SK-N-SH (cell line): ENCODE results near the gene ZBTB7A. TPM values are rescaled to one million over a fixed set of nuclear protein-coding genes. Genes with fewer than 3 reads are reported as not detected.

Experiments
- CTCF ChIA-PET: fragments of 300-600, 350-600 bp; formaldehyde crosslinking; extraction: SDS; loops from one replicate; lab custom pipeline; 2021; lab: Yijun Ruan, JAX
- POLR2A ChIA-PET: fragments of 350-600 bp; sonication (Branson Sonifier 250); formaldehyde crosslinking; extraction: SDS; loops from one replicate; lab custom pipeline; 2020; ENCODE audit warnings: antibody characterized with exemption, inconsistent platforms; lab: Yijun Ruan, JAX
- DNase-seq: peaks from one replicate; pipeline ENCODE4 v3.0.0; 2012
- H2AFZ ChIP-seq: fragments of 200-600 bp; sonication (generic); 2 replicates; pipeline ENCODE4 v1.8.1; 2016; ENCODE audit warnings: antibody characterized with exemption, mild to moderate bottlenecking, low read depth
- H3F3A ChIP-seq: fragments of 200-600 bp; sonication (generic); replicated peaks from 2 replicates; pipeline ENCODE3; 2016; ENCODE audit warnings: antibody characterized with exemption, mild to moderate bottlenecking; ENCODE audit not compliant: insufficient read depth
- H3K27ac ChIP-seq, 2 experiments: fragments of 200-500 bp in 1 of 2; fragments of 200-600 bp in 1 of 2; sonication (Bioruptor generic) in 1 of 2; sonication (generic), shearing (Covaris generic) in 1 of 2; 2 replicates each; pipeline versions ENCODE4 v1.5.1 to v1.6.1; 2014 to 2016; ENCODE audit warnings: low read depth in 2 of 2, inconsistent platforms in 1 of 2, low read length in 1 of 2, mild to moderate bottlenecking in 1 of 2, mixed read lengths in 1 of 2
- H3K27me3 ChIP-seq: fragments of 200-600 bp; sonication (generic), shearing (Covaris generic); 2 replicates; pipeline ENCODE4 v1.6.1; 2016; ENCODE audit warnings: mixed run types; ENCODE audit not compliant: insufficient read depth
- H3K36me3 ChIP-seq, 2 experiments: fragments of 200-500 bp in 1 of 2; fragments of 200-600 bp in 1 of 2; sonication (Bioruptor generic) in 1 of 2; sonication (generic) in 1 of 2; replicated peaks in 1 of 2; 2 replicates each; pipeline versions ENCODE3 to v1.5.1; 2014 to 2016; ENCODE audit warnings: low read length in 1 of 2, mild to moderate bottlenecking in 1 of 2; ENCODE audit not compliant: insufficient read depth in 2 of 2, control insufficient read depth in 1 of 2
- H3K4me1 ChIP-seq, 2 experiments: fragments of 200-500 bp in 1 of 2; fragments of 200-600 bp in 1 of 2; sonication (Bioruptor generic) in 1 of 2; sonication (generic), shearing (Covaris generic) in 1 of 2; 2 replicates each; pipeline versions ENCODE4 v1.5.1 to v1.6.1; 2014 to 2016; ENCODE audit warnings: low read depth in 1 of 2, low read length in 1 of 2, mixed run types in 1 of 2; ENCODE audit not compliant: insufficient read depth in 2 of 2, control insufficient read depth in 1 of 2
- H3K4me2 ChIP-seq: fragments of 200-600 bp; sonication (generic), shearing (Covaris generic); 2 replicates; pipeline ENCODE4 v1.6.1; 2017; ENCODE audit warnings: mixed run types
- H3K4me3 ChIP-seq, 2 experiments: fragments of 200-500 bp in 1 of 2; fragments of 200-600 bp in 1 of 2; sonication (Bioruptor generic) in 1 of 2; sonication (generic), shearing (Covaris generic) in 1 of 2; 2 replicates each; pipeline versions ENCODE4 v1.5.1 to v1.8.1; 2014 to 2016; ENCODE audit warnings: low read depth in 2 of 2, inconsistent platforms in 1 of 2, low read length in 1 of 2, mild to moderate bottlenecking in 1 of 2, mixed read lengths in 1 of 2, moderate library complexity in 1 of 2
- H3K79me2 ChIP-seq: fragments of 200-600 bp; sonication (generic); 2 replicates; pipeline ENCODE4 v1.8.1; 2017; ENCODE audit warnings: mild to moderate bottlenecking; ENCODE audit not compliant: insufficient read depth
- H3K9ac ChIP-seq: fragments of 200-600 bp; sonication (generic); 2 replicates; pipeline ENCODE4 v1.6.1; 2017; ENCODE audit warnings: mixed run types
- H3K9me2 ChIP-seq: fragments of 200-600 bp; sonication (generic); 2 replicates; pipeline ENCODE4 v1.6.1; 2017; ENCODE audit warnings: mixed run types
- H3K9me3 ChIP-seq: fragments of 200-600 bp; sonication (generic); 2 replicates; pipeline ENCODE4 v1.6.1; 2017; ENCODE audit warnings: mixed run types, mild to moderate bottlenecking, moderate library complexity
- H4K20me1 ChIP-seq: fragments of 200-600 bp; sonication (generic); 2 replicates; pipeline ENCODE4 v1.6.1; 2017; ENCODE audit warnings: mild to moderate bottlenecking, mixed run types; ENCODE audit not compliant: insufficient read depth
- ELF1 ChIP-seq: IDR thresholded peaks from 2 replicates; pipeline ENCODE4 v1.4.0; 2012
- EP300 ChIP-seq, 2 experiments: IDR thresholded peaks; 2 replicates each; pipeline versions ENCODE4 v1.4.0 to v1.6.1; 2012; ENCODE audit warnings: borderline replicate concordance in 1 of 2, low read depth in 1 of 2, low read length in 1 of 2
- EZH2phosphoT487 ChIP-seq: fragments of 200-600 bp; sonication (generic); IDR thresholded peaks from 2 replicates; pipeline ENCODE4 v1.6.1; 2017; ENCODE audit warnings: low read depth, mixed run types, mild to moderate bottlenecking, antibody characterized with exemption, moderate library complexity, borderline replicate concordance
- FOXM1 ChIP-seq: IDR thresholded peaks from 2 replicates; pipeline ENCODE4 v1.4.0; 2012; ENCODE audit warnings: low read depth, mild to moderate bottlenecking
- GATA2 ChIP-seq: sonication (generic); formaldehyde crosslinking; IDR thresholded peaks from 2 replicates; pipeline ENCODE4 v1.5.0; 2020; ENCODE audit warnings: mild to moderate bottlenecking, missing genetic modification reagents
- JUND ChIP-seq: IDR thresholded peaks from 2 replicates; pipeline ENCODE4 v1.4.0; 2012
- MEF2A ChIP-seq: IDR thresholded peaks from 2 replicates; pipeline ENCODE4 v1.4.0; 2012; ENCODE audit warnings: low read depth, borderline replicate concordance
- MXI1 ChIP-seq: IDR thresholded peaks from 2 replicates; pipeline ENCODE4 v1.6.1; 2012; ENCODE audit warnings: mild to moderate bottlenecking, low read depth, low read length, improper control_type of control experiment
- NFIC ChIP-seq: IDR thresholded peaks from 2 replicates; pipeline ENCODE4 v1.4.0; 2012; ENCODE audit warnings: borderline replicate concordance
- POLR2AphosphoS5 ChIP-seq: IDR thresholded peaks from 2 replicates; pipeline ENCODE4 v1.6.1; 2012; ENCODE audit warnings: low read depth, low read length
- RAD21 ChIP-seq: IDR thresholded peaks from 2 replicates; pipeline ENCODE4 v1.6.1; 2012; ENCODE audit warnings: mild to moderate bottlenecking, low read length
- RXRA ChIP-seq: IDR thresholded peaks from 2 replicates; pipeline ENCODE4 v1.4.0; 2012; ENCODE audit warnings: low read depth, mild to moderate bottlenecking, borderline replicate concordance
- SIN3A ChIP-seq: IDR thresholded peaks from 2 replicates; pipeline ENCODE4 v1.6.1; 2012; ENCODE audit warnings: low read depth, mild to moderate bottlenecking, low read length, moderate library complexity, borderline replicate concordance
- SMC3 ChIP-seq: IDR thresholded peaks from 2 replicates; pipeline ENCODE4 v1.6.1; 2012; ENCODE audit warnings: low read depth, low read length, improper control_type of control experiment
- TAF1 ChIP-seq: IDR thresholded peaks from 2 replicates; pipeline ENCODE4 v1.6.1; 2012; ENCODE audit warnings: low read depth, mild to moderate bottlenecking, low read length, moderate library complexity, borderline replicate concordance
- TCF12 ChIP-seq: IDR thresholded peaks from 2 replicates; pipeline ENCODE4 v1.4.0; 2012
- TEAD4 ChIP-seq: IDR thresholded peaks from 2 replicates; pipeline ENCODE4 v1.4.0; 2012; ENCODE audit warnings: mild to moderate bottlenecking, borderline replicate concordance; ENCODE audit not compliant: insufficient read depth
- WGBS: methylation state at CpG from one replicate; pipeline ENCODE4 v1.1.6; 2017; ENCODE audit warnings: low lambda C conversion rate; 5-methylcytosine and 5-hydroxymethylcytosine counted together
- polyA plus RNA-seq, 3 experiments: library from polyadenylated mRNA; depleted of rRNA; stranded (reverse); fragments of >200 nt; gene quantifications; 2 replicates each; pipeline ENCODE4 v1.2.3, GENCODE V29; 2012
- TF ChIP-seq, protein P1 (sequence below): fragments of 200-600 bp; sonication (generic); IDR thresholded peaks from 2 replicates; pipeline ENCODE4 v1.6.1; 2017; ENCODE audit warnings: antibody characterized with exemption, mild to moderate bottlenecking, moderate library complexity
- TF ChIP-seq, protein P2 (sequence below): IDR thresholded peaks from 2 replicates; pipeline ENCODE4 v1.4.0; 2012; ENCODE audit warnings: low read depth
- TF ChIP-seq, protein P3 (sequence below): IDR thresholded peaks from 2 replicates; pipeline ENCODE4 v1.4.0; 2012; ENCODE audit warnings: low read depth, borderline replicate concordance
- TF ChIP-seq, protein P4 (sequence below): IDR thresholded peaks from 2 replicates; pipeline ENCODE4; 2012

ZBTB7A gene
- polyA plus RNA-seq, 1 of the 3 experiments (the other 2 are of a cell fraction) = 7.4 TPM

DNA sequence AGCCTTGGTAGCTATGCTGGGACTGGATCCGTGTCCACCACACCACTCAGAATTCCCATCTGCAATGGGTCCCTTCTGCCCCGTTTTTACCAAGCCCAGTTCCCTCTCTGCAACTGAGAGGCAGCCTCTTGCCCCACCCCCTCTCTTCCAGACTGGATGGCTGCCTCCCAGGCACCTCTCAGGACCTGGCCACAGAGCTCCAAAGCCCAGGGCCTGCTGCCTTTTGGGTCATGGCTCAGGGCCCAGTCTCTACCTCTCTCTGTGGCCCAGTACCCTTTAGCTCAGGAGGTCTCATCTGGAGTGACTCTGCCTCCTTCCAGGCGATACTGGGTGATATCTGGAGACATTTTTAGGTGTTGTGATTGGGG is 10.3 kb upstream of the ZBTB7A start (continued):
- TF ChIP-seq, protein P1, sequence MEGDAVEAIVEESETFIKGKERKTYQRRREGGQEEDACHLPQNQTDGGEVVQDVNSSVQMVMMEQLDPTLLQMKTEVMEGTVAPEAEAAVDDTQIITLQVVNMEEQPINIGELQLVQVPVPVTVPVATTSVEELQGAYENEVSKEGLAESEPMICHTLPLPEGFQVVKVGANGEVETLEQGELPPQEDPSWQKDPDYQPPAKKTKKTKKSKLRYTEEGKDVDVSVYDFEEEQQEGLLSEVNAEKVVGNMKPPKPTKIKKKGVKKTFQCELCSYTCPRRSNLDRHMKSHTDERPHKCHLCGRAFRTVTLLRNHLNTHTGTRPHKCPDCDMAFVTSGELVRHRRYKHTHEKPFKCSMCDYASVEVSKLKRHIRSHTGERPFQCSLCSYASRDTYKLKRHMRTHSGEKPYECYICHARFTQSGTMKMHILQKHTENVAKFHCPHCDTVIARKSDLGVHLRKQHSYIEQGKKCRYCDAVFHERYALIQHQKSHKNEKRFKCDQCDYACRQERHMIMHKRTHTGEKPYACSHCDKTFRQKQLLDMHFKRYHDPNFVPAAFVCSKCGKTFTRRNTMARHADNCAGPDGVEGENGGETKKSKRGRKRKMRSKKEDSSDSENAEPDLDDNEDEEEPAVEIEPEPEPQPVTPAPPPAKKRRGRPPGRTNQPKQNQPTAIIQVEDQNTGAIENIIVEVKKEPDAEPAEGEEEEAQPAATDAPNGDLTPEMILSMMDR = no peak
- TF ChIP-seq RAD21 = no peak

DNA sequence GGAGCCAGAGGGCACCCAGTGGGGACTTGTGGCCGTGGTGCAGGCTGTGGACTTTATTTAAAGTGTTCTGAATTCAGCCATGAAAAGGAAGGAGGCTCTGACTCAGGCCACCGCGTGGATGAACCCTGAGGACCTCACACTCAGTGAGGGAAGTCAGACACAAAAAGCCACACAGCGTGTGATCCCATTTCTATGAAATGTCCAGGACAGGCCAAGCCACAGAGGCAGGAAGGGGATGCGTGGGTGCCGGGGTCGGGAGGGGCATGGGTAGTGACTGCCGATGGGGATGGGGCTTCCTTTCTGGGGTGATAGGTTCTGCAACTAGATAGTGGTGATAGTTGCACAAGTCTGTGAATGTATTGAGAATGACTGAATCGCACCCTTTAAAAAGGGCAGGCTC is 8.7 kb upstream of the ZBTB7A start:
- H3K4me3 ChIP-seq = no peak overlapping the region
- no peaks in the 10 kb centered on the region for H3K79me2 ChIP-seq
- H3K4me2 ChIP-seq = no peak overlapping the region
- no peak overlapping the region for H2AFZ ChIP-seq
- H4K20me1 ChIP-seq = no peaks in the 10 kb centered on the region
- H3K36me3 ChIP-seq = no peaks in the 10 kb centered on the region
- H3K9me2 ChIP-seq = no peaks in the 10 kb centered on the region
- no peaks in the 10 kb centered on the region for H3K4me1 ChIP-seq
- POLR2A ChIA-PET = no interaction called here
- WGBS = 72% methylated on average over 9 of the region's 9 CpGs
- CTCF ChIA-PET = no interaction called here
- TF ChIP-seq, protein P2, sequence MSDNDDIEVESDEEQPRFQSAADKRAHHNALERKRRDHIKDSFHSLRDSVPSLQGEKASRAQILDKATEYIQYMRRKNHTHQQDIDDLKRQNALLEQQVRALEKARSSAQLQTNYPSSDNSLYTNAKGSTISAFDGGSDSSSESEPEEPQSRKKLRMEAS = no peak
- no peak for TF ChIP-seq EZH2phosphoT487
- no peak for TF ChIP-seq MXI1
- no peak for TF ChIP-seq SIN3A
- no peak for TF ChIP-seq NFIC
- TF ChIP-seq, protein P3, sequence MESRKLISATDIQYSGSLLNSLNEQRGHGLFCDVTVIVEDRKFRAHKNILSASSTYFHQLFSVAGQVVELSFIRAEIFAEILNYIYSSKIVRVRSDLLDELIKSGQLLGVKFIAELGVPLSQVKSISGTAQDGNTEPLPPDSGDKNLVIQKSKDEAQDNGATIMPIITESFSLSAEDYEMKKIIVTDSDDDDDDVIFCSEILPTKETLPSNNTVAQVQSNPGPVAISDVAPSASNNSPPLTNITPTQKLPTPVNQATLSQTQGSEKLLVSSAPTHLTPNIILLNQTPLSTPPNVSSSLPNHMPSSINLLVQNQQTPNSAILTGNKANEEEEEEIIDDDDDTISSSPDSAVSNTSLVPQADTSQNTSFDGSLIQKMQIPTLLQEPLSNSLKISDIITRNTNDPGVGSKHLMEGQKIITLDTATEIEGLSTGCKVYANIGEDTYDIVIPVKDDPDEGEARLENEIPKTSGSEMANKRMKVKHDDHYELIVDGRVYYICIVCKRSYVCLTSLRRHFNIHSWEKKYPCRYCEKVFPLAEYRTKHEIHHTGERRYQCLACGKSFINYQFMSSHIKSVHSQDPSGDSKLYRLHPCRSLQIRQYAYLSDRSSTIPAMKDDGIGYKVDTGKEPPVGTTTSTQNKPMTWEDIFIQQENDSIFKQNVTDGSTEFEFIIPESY = no peak
- TF ChIP-seq ELF1 = no peak
- TF ChIP-seq GATA2 = no peak
- no peak for TF ChIP-seq TAF1
- TF ChIP-seq TEAD4 = no peak
- TF ChIP-seq TCF12 = no peak
- H3K27ac ChIP-seq = no peak overlapping the region
- H3F3A ChIP-seq = no peaks in the 10 kb centered on the region
- H3K9me3 ChIP-seq = no peaks in the 10 kb centered on the region
- no peaks in the 10 kb centered on the region for H3K27me3 ChIP-seq
- no peak overlapping the region for H3K9ac ChIP-seq
- no peak for DNase-seq

DNA sequence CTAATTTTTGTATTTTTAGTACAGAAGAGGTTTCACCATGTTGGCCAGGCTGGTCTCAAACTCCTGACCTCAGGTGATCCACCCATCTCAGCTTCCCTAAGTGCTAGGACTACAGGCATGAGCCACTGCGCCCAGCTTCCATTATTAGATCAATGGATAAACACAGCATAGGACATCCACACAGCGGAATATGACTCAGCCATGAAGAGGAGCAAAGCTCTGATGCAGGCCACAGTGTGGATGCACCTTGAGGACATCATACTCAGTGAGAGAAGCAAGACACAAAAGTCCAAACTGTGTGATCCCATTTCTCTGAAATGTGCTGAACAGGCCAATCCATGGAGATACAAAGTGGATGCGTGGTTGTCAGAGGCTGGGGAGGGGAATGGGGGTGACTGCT is 4.9 kb upstream of the ZBTB7A start:
- Histone ChIP-seq H3K9ac (no peak overlapping the region), H4K20me1 (no peaks in the 10 kb centered on the region), H3K4me1 (peaks cover 0 to 5% of the 10 kb centered on the region in 2 experiments; a peak in 1 of 4 replicates), H3K79me2 (no peaks in the 10 kb centered on the region), H3F3A (peaks cover 4% of the 10 kb centered on the region), H3K36me3 (no peaks in the 10 kb centered on the region), H3K27ac (no peak overlapping the region), H3K27me3 (no peaks in the 10 kb centered on the region)
- no peak for DNase-seq
- CTCF ChIA-PET = no interaction called here
- POLR2A ChIA-PET = no interaction called here
- TF ChIP-seq TCF12 (no peak), SMC3 (no peak), JUND (no peak), RXRA (no peak), MEF2A (no peak), TEAD4 (no peak), POLR2AphosphoS5 (no peak), FOXM1 (no peak), EP300 (IDR thresholded peaks at IDR 0.05; ENCODE audit: borderline replicate concordance in 1 of 2, low read depth in 1 of 2, low read length in 1 of 2) (no peak)
- TF ChIP-seq, protein P1 = no peak
- TF ChIP-seq, protein P4, sequence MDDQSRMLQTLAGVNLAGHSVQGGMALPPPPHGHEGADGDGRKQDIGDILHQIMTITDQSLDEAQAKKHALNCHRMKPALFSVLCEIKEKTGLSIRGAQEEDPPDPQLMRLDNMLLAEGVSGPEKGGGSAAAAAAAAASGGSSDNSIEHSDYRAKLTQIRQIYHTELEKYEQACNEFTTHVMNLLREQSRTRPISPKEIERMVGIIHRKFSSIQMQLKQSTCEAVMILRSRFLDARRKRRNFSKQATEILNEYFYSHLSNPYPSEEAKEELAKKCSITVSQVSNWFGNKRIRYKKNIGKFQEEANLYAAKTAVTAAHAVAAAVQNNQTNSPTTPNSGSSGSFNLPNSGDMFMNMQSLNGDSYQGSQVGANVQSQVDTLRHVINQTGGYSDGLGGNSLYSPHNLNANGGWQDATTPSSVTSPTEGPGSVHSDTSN = no peak
- TF ChIP-seq, all 33 proteins: peak for 0
- no peaks in the 10 kb centered on the region for H3K9me3 ChIP-seq
- no peaks in the 10 kb centered on the region for H3K9me2 ChIP-seq
- H2AFZ ChIP-seq = no peak overlapping the region
- H3K4me2 ChIP-seq = no peak overlapping the region
- no peak overlapping the region for H3K4me3 ChIP-seq
- 95% methylated on average over 3 of the region's 3 CpGs for WGBS
